Endothelial cell of hepatic sinusoid (primary cell): ENCODE results near the gene DIAPH3.
"Not testable (repeated sequence)": the region's sequence is repeated elsewhere in the genome, so short reads cannot be mapped to it uniquely, and the experiment has no call there.

ENCODE experiments used
- in situ Hi-C: cut with HindIII; loops from 2 replicates; pipeline ENCODE4 v1.10.0; 2017; ENCODE audit warnings: low sequenced_read_pairs

DIAPH3 gene

GRCh38 chr13:60095300-60095699, 68.4 kb downstream of the DIAPH3 start:
- in situ Hi-C loops: no loop called here

- in situ Hi-C loops: no loop called here
These were observed 69.2 kb downstream of the DIAPH3 start for GRCh38 chr13:60094385-60095088.

- in situ Hi-C loops: no loop called here
These were observed 70.2 kb downstream of the DIAPH3 start for GRCh38 chr13:60093425-60094019.

GRCh38 chr13:60091573-60091972, 72.2 kb downstream of the DIAPH3 start:
- in situ Hi-C loops: no loop called here

GRCh38 chr13:60090574-60090973, 73.2 kb downstream of the DIAPH3 start:
- in situ Hi-C loops: no loop called here

- in situ Hi-C loops: not testable (repeated sequence)
These were observed 79.9 kb downstream of the DIAPH3 start for GRCh38 chr13:60083780-60084179.

GRCh38 chr13:60080850-60081249, 82.9 kb downstream of the DIAPH3 start:
- in situ Hi-C loops: no loop called here

GRCh38 chr13:60078226-60078625, 85.5 kb downstream of the DIAPH3 start:
- in situ Hi-C loops: no loop called here

GRCh38 chr13:60075850-60076249, 87.9 kb downstream of the DIAPH3 start:
- in situ Hi-C loops: no loop called here

GRCh38 chr13:60074397-60074796, 89.3 kb downstream of the DIAPH3 start:
- in situ Hi-C loops: no loop called here

GRCh38 chr13:60066226-60066625, 97.5 kb downstream of the DIAPH3 start:
- in situ Hi-C loops: no loop called here

GRCh38 chr13:60062502-60062901, 101.2 kb downstream of the DIAPH3 start:
- in situ Hi-C loops: no loop called here

GRCh38 chr13:60061737-60062136, 102.0 kb downstream of the DIAPH3 start:
- in situ Hi-C loops: no loop called here

- in situ Hi-C loops: no loop called here
These were observed 111.9 kb downstream of the DIAPH3 start for GRCh38 chr13:60051754-60052285.

- in situ Hi-C loops: not testable (repeated sequence)
These were observed 115.4 kb downstream of the DIAPH3 start for GRCh38 chr13:60048353-60048752.

GRCh38 chr13:60047918-60048317, 115.8 kb downstream of the DIAPH3 start:
- in situ Hi-C loops: no loop called here

GRCh38 chr13:60044321-60044720, 119.4 kb downstream of the DIAPH3 start:
- in situ Hi-C loops: no loop called here

GRCh38 chr13:60043262-60043661, 120.5 kb downstream of the DIAPH3 start:
- in situ Hi-C loops: no loop called here

- in situ Hi-C loops: not testable (repeated sequence)
These were observed 123.1 kb downstream of the DIAPH3 start for GRCh38 chr13:60040668-60041067.

- in situ Hi-C loops: no loop called here
These were observed 127.9 kb downstream of the DIAPH3 start for GRCh38 chr13:60035874-60036273.

- in situ Hi-C loops: no loop called here
These were observed 130.9 kb downstream of the DIAPH3 start for GRCh38 chr13:60032851-60033250.

GRCh38 chr13:60028021-60028420, 135.7 kb downstream of the DIAPH3 start:
- in situ Hi-C loops: no loop called here
